H1 (cell line): ENCODE data around the gene PC. TPM values are rescaled to one million over a fixed set of nuclear protein-coding genes. Genes with fewer than 3 reads are reported as not detected.

Experiments
- CTCF ChIA-PET: fragments of 300-600 bp; sonication (Branson Sonifier 250); formaldehyde crosslinking; loops from one replicate; lab custom pipeline; 2021; ENCODE audit not compliant: partially characterized antibody; lab: Charles Lee
- POLR2A ChIA-PET: fragments of 300-600 bp; sonication (Branson Sonifier 250); formaldehyde crosslinking; loops from one replicate; lab custom pipeline; 2021; ENCODE audit warnings: inconsistent platforms; ENCODE audit not compliant: partially characterized antibody; lab: Charles Lee
- DNase-seq, 2 experiments: peaks; one replicate each; pipeline versions ENCODE4 v3.0.0 to v3.0.0-alpha.2; 2010 to 2022; ENCODE audit warnings: low spot score in 2 of 2, low read depth in 1 of 2, mixed read lengths in 1 of 2
- FAIRE-seq: peaks from 2 replicates; lab custom pipeline; 2011; peaks lifted over from hg19 to GRCh38; lab: Jason Lieb, UNC
- H2AFZ ChIP-seq: 2 replicates; pipeline ENCODE4 v1.8.1; 2012; ENCODE audit warnings: low read length, inconsistent platforms
- H2AK5ac ChIP-seq: 2 replicates; pipeline ENCODE4 v1.6.1; 2013; ENCODE audit warnings: low read depth, low read length
- H2BK120ac ChIP-seq: replicated peaks from 2 replicates; pipeline ENCODE3; 2013; ENCODE audit warnings: low read depth, low read length, inconsistent platforms
- H2BK12ac ChIP-seq: 2 replicates; pipeline ENCODE4 v1.6.1; 2013; ENCODE audit warnings: low read depth, low read length
- H2BK15ac ChIP-seq: 2 replicates; pipeline ENCODE4 v1.6.1; 2013; ENCODE audit warnings: low read length
- H2BK20ac ChIP-seq: 2 replicates; pipeline ENCODE4 v1.6.1; 2013; ENCODE audit warnings: low read length
- H2BK5ac ChIP-seq: 2 replicates; pipeline ENCODE4 v1.6.1; 2013; ENCODE audit warnings: low read depth, low read length
- H3K14ac ChIP-seq: 2 replicates; pipeline ENCODE4 v1.6.1; 2013; ENCODE audit warnings: inconsistent platforms; ENCODE audit not compliant: insufficient read length
- H3K18ac ChIP-seq: 2 replicates; pipeline ENCODE4 v1.6.1; 2013; ENCODE audit warnings: low read length; ENCODE audit errors: extremely low read depth
- H3K23ac ChIP-seq: 2 replicates; pipeline ENCODE4 v1.6.1; 2013; ENCODE audit warnings: inconsistent platforms; ENCODE audit not compliant: insufficient read length
- H3K23me2 ChIP-seq: 2 replicates; pipeline ENCODE4 v1.6.1; 2013; ENCODE audit warnings: low read depth, low read length
- H3K27ac ChIP-seq: 2 replicates; pipeline ENCODE4 v1.6.1; 2011; ENCODE audit warnings: low read depth, low read length, inconsistent platforms
- H3K27me3 ChIP-seq, 4 experiments: replicated peaks in 1 of 4; 1 replicate in 1 of 4; 2 replicates in 3 of 4; pipeline versions ENCODE4 v1.6.1 to v1.8.1; 2011 to 2013; ENCODE audit warnings: low read length in 3 of 4, mild to moderate bottlenecking in 3 of 4, inconsistent platforms in 2 of 4, mixed read lengths in 2 of 4, moderate library complexity in 1 of 4; ENCODE audit not compliant: control insufficient read depth in 3 of 4, insufficient read depth in 3 of 4; ENCODE audit errors: extremely low read depth in 1 of 4
- H3K36me3 ChIP-seq, 4 experiments: 2 replicates each; pipeline versions ENCODE4 v1.6.1 to v1.8.1; 2011 to 2013; ENCODE audit warnings: mild to moderate bottlenecking in 4 of 4, low read length in 3 of 4, moderate library complexity in 2 of 4, control low read depth in 1 of 4, inconsistent platforms in 1 of 4; ENCODE audit not compliant: insufficient read depth in 4 of 4, control insufficient read depth in 2 of 4
- H3K4ac ChIP-seq: replicated peaks from 2 replicates; pipeline ENCODE3; 2013; ENCODE audit warnings: low read length, low read depth, mixed read lengths, inconsistent platforms; ENCODE audit not compliant: insufficient read length
- H3K4me1 ChIP-seq, 4 experiments: replicated peaks in 1 of 4; 1 replicate in 1 of 4; 2 replicates in 3 of 4; pipeline versions ENCODE4 v1.6.1 to v1.8.1; 2011 to 2013; ENCODE audit warnings: low read length in 3 of 4, inconsistent platforms in 2 of 4, mixed read lengths in 1 of 4; ENCODE audit not compliant: insufficient read depth in 4 of 4, control insufficient read depth in 3 of 4
- H3K4me2 ChIP-seq, 2 experiments: 2 replicates each; pipeline versions ENCODE4 v1.6.1 to v1.8.1; 2011 to 2013; ENCODE audit warnings: low read depth in 2 of 2, low read length in 2 of 2, control low read depth in 1 of 2, inconsistent platforms in 1 of 2, mild to moderate bottlenecking in 1 of 2; ENCODE audit not compliant: insufficient read depth in 1 of 2
- H3K4me3 ChIP-seq, 4 experiments: fragments of 200-600, 300-600 bp in 1 of 4; sonication (generic), shearing (Covaris generic), sonication (Bioruptor Twin) in 1 of 4; 2 replicates each; pipeline versions ENCODE4 v1.5.1 to v1.8.1; 2011 to 2016; ENCODE audit warnings: low read length in 4 of 4, low read depth in 3 of 4, control low read depth in 2 of 4, inconsistent platforms in 2 of 4, mild to moderate bottlenecking in 2 of 4, mixed read lengths in 1 of 4, moderate library complexity in 1 of 4; ENCODE audit not compliant: insufficient read depth in 2 of 4; ENCODE audit errors: extremely low read depth in 1 of 4
- H3K56ac ChIP-seq: replicated peaks from 2 replicates; pipeline ENCODE3; 2013; ENCODE audit warnings: low read depth, mild to moderate bottlenecking, mixed read lengths, low read length, inconsistent platforms; ENCODE audit not compliant: insufficient read length
- H3K79me1 ChIP-seq: 2 replicates; pipeline ENCODE4 v1.6.1; 2013; ENCODE audit warnings: low read depth, low read length, control low read depth
- H3K79me2 ChIP-seq, 2 experiments: 2 replicates each; pipeline versions ENCODE4 v1.6.1 to v1.8.1; 2012 to 2013; ENCODE audit warnings: low read length in 2 of 2, mild to moderate bottlenecking in 2 of 2, inconsistent platforms in 1 of 2; ENCODE audit not compliant: insufficient read depth in 2 of 2, control insufficient read depth in 1 of 2
- H3K9ac ChIP-seq, 4 experiments: replicated peaks in 1 of 4; 1 replicate in 1 of 4; 2 replicates in 3 of 4; pipeline versions ENCODE4 v1.6.1 to v1.8.1; 2011 to 2013; ENCODE audit warnings: low read depth in 3 of 4, low read length in 3 of 4, control low read depth in 2 of 4, mild to moderate bottlenecking in 2 of 4, moderate library complexity in 2 of 4, inconsistent platforms in 1 of 4; ENCODE audit errors: extremely low read depth in 1 of 4
- H3K9me3 ChIP-seq, 2 experiments: 2 replicates each; pipeline versions ENCODE4 v1.6.1 to v1.8.1; 2012 to 2013; ENCODE audit warnings: mild to moderate bottlenecking in 2 of 2, moderate library complexity in 2 of 2, control low read depth in 1 of 2, inconsistent platforms in 1 of 2, low read depth in 1 of 2, low read length in 1 of 2, mixed read lengths in 1 of 2; ENCODE audit not compliant: insufficient read depth in 2 of 2
- H4K20me1 ChIP-seq, 2 experiments: replicated peaks in 1 of 2; 2 replicates each; pipeline versions ENCODE3 to v1.8.1; 2011 to 2013; ENCODE audit warnings: inconsistent platforms in 2 of 2, low read length in 2 of 2, mild to moderate bottlenecking in 1 of 2; ENCODE audit not compliant: insufficient read depth in 2 of 2, control insufficient read depth in 1 of 2
- H4K5ac ChIP-seq: 2 replicates; pipeline ENCODE4 v1.6.1; 2013; ENCODE audit warnings: low read length, low read depth, mixed read lengths, inconsistent platforms; ENCODE audit not compliant: insufficient read length
- H4K8ac ChIP-seq: 2 replicates; pipeline ENCODE4 v1.8.0; 2013; ENCODE audit warnings: mild to moderate bottlenecking, moderate library complexity, low read length, inconsistent platforms; ENCODE audit not compliant: insufficient read depth; ENCODE audit errors: extremely low read depth
- H4K91ac ChIP-seq: replicated peaks from 2 replicates; pipeline ENCODE3; 2013; ENCODE audit warnings: low read length, mixed read lengths, inconsistent platforms; ENCODE audit not compliant: insufficient read length
- ATF3 ChIP-seq: IDR thresholded peaks from 2 replicates; pipeline ENCODE4 v1.6.1; 2011; ENCODE audit warnings: low read depth, mild to moderate bottlenecking, low read length; ENCODE audit not compliant: insufficient read depth
- CEBPB ChIP-seq: IDR thresholded peaks from 2 replicates; pipeline ENCODE4 v1.6.1; 2012; ENCODE audit warnings: low read depth, low read length
- CREB1 ChIP-seq: IDR thresholded peaks from 2 replicates; pipeline ENCODE4 v1.6.1; 2012; ENCODE audit warnings: inconsistent platforms
- CTBP2 ChIP-seq: IDR thresholded peaks from 2 replicates; pipeline ENCODE4 v1.7.0; 2011; ENCODE audit warnings: borderline replicate concordance, mild to moderate bottlenecking, moderate library complexity, mixed read lengths, low read length; ENCODE audit not compliant: insufficient read depth, insufficient read length
- EZH2 ChIP-seq: fragments of 200-600 bp; sonication (generic); IDR thresholded peaks from 2 replicates; pipeline ENCODE4 v1.7.1; 2012; ENCODE audit warnings: low read depth, mild to moderate bottlenecking, moderate library complexity, low read length, inconsistent platforms; ENCODE audit not compliant: severe bottlenecking
- NRF1 ChIP-seq: IDR thresholded peaks from 2 replicates; pipeline ENCODE4 v1.6.1; 2011; ENCODE audit warnings: mild to moderate bottlenecking, low read depth, low read length, improper control_type of control experiment
- SIN3A ChIP-seq, 2 experiments: IDR thresholded peaks in 1 of 2; conservative IDR thresholded peaks in 1 of 2; 2 replicates each; pipeline ENCODE4 v1.6.1; 2011 to 2012; ENCODE audit warnings: low read length in 2 of 2, improper control_type of control experiment in 1 of 2, low read depth in 1 of 2, mild to moderate bottlenecking in 1 of 2
- SRF ChIP-seq: IDR thresholded peaks from 2 replicates; pipeline ENCODE4 v1.6.1; 2011; ENCODE audit warnings: mild to moderate bottlenecking, low read depth, low read length, moderate library complexity
- TEAD4 ChIP-seq: IDR thresholded peaks from 2 replicates; pipeline ENCODE4 v1.6.1; 2012; ENCODE audit warnings: low read depth, low read length, inconsistent platforms, mixed read lengths
- WGBS, 2 experiments: shearing (Covaris generic) in 1 of 2; methylation state at CpG; one replicate each; pipeline versions ENCODE4 v1.1.6 to v1.1.7; 2013 to 2015; ENCODE audit warnings: low lambda C conversion rate in 2 of 2, mixed read lengths in 2 of 2, inconsistent platforms in 1 of 2, low coverage in 1 of 2, missing lambda C conversion rate in 1 of 2; ENCODE audit not compliant: insufficient replicate concordance in 2 of 2, insufficient coverage in 1 of 2, insufficient read length in 1 of 2; ENCODE audit errors: extremely low coverage in 1 of 2, missing lambda C conversion rate in 1 of 2; 5-methylcytosine and 5-hydroxymethylcytosine counted together
- polyA plus RNA-seq, 7 experiments: library from polyadenylated mRNA; depleted of rRNA in 3 of 7; stranded (reverse) in 5 of 7; unstranded in 2 of 7; fragments of >200 nt in 5 of 7; fragments of 200-250 nt in 2 of 7; gene quantifications; 1 replicate in 5 of 7; 2 replicates in 1 of 7; 4 replicates in 1 of 7; pipeline versions ENCODE4 v1.2.1 to v1.2.3, GENCODE V29; 2011 to 2013; ENCODE audit warnings: missing spikeins in 2 of 7, mixed read lengths in 2 of 7
- total RNA-seq: library from RNA; stranded (reverse); fragmentation: NEBNext Ultra II Directional; extraction: Animal tissue kit (Norgen Biotek cat#: 25700); gene quantifications from 2 replicates; pipeline ENCODE4 v1.2.1, GENCODE V29; 2021

The PC gene
- total and polyA plus RNA-seq, 2 of the 8 experiments (the other 6 are each of a cell fraction or from before 2014, with no cell fraction given), result 11.5 to 27.5 TPM

GRCh38 chr11:66885469-66885868, 72.7 kb downstream of the PC start:
- H3K23ac ChIP-seq, result no peak overlapping the region
- H2AK5ac ChIP-seq, result 0 out of 2 replicates have a peak overlapping the region, but pooled peaks have one; percentile 57
- H3K18ac ChIP-seq, result no peak overlapping the region
- no peaks in the 10 kb centered on the region for H3K36me3 ChIP-seq
- CTCF ChIA-PET, result interaction anchor here (0.7 to 11.9 kb wide), 7 partner anchors 9 to 136 kb away, joined by 3 to 199 read pairs (median 5); partner anchors contain the start of gene C11orf86
- no peak overlapping the region for H3K56ac ChIP-seq
- DNase-seq, result no peak
- no peaks in the 10 kb centered on the region; the same call in 1 of the 2 replicates for H3K79me1 ChIP-seq
- H2AFZ ChIP-seq, result no peak overlapping the region
- H3K14ac ChIP-seq, result no peak overlapping the region
- H4K8ac ChIP-seq, result no peak overlapping the region; the same call in 1 of the 2 replicates
- 0 out of 2 replicates have a peak overlapping the region, but pooled peaks have one; percentile 29 for H2BK15ac ChIP-seq
- TF ChIP-seq SIN3A (conservative IDR thresholded peaks at IDR 0.05 in 1 of 2, IDR thresholded peaks at IDR 0.05 in 1 of 2; ENCODE audit: low read depth in 1 of 2, low read length in 2 of 2), result no peak
- no peak for TF ChIP-seq CEBPB
- TF ChIP-seq SRF, result no peak
- TF ChIP-seq NRF1, result no peak
- TF ChIP-seq ATF3, result no peak
- no peak for TF ChIP-seq CTBP2
- TF ChIP-seq TEAD4, result no peak
- TF ChIP-seq EZH2, result no peak
- no peak for TF ChIP-seq CREB1
- no peaks in the 10 kb centered on the region for H3K27me3 ChIP-seq
- H3K4me1 ChIP-seq, result peaks cover 5 to 25% (median 13%) of the 10 kb centered on the region in 4 experiments
- POLR2A ChIA-PET, result interaction anchor here (0.7 kb wide), 1 partner anchor 90 kb away, joined by 4 read pairs; no protein-coding TSS in a partner anchor
- H2BK20ac ChIP-seq, result no peak overlapping the region
- H3K9ac ChIP-seq, result no peak overlapping the region
- no peak for FAIRE-seq
- no peak overlapping the region for H3K4me3 ChIP-seq
- 0 out of 2 replicates have a peak overlapping the region, but pooled peaks have one; percentile 75 for H2BK12ac ChIP-seq
- H3K4me2 ChIP-seq, result no peak overlapping the region
- H4K20me1 ChIP-seq, result peaks cover 0 to 2% of the 10 kb centered on the region in 2 experiments
- no peak overlapping the region for H2BK120ac ChIP-seq
- H3K79me2 ChIP-seq, result no peaks in the 10 kb centered on the region
- no peak overlapping the region for H3K4ac ChIP-seq
- no peak overlapping the region for H4K91ac ChIP-seq
- 90% methylated on average over 4 of the region's 4 CpGs; no CpG with 5 or more reads in 1 of the 2 experiments for WGBS, 2 experiments
- H3K9me3 ChIP-seq, result no peaks in the 10 kb centered on the region
- H4K5ac ChIP-seq, result no peak overlapping the region
- H2BK5ac ChIP-seq, result no peak overlapping the region
- H3K27ac ChIP-seq, result no peak overlapping the region
- no peaks in the 10 kb centered on the region for H3K23me2 ChIP-seq
